OCI-LY1 (cell line): ENCODE measurements around the gene SRD5A1.
"Not testable (repeated sequence)": the region's sequence is repeated elsewhere in the genome, so short reads cannot be mapped to it uniquely, and the experiment has no call there.

ENCODE experiments used
- H2AFZ ChIP-seq: fragments of 200-600 bp; sonication (generic), shearing (Covaris generic); 2 replicates; pipeline ENCODE4 v1.6.0; 2014; ENCODE audit warnings: antibody characterized with exemption, mild to moderate bottlenecking, low read length
- H3F3A ChIP-seq: fragments of 200-600 bp; sonication (generic), shearing (Covaris generic); 2 replicates; pipeline ENCODE4 v1.6.0; 2014; ENCODE audit warnings: mild to moderate bottlenecking, antibody characterized with exemption, low read length, moderate library complexity; ENCODE audit not compliant: insufficient read depth
- H3K27ac ChIP-seq: fragments of 200-600 bp; sonication (generic); 2 replicates; pipeline ENCODE4 v1.5.1; 2014; ENCODE audit warnings: low read length, mixed run types, mild to moderate bottlenecking, low read depth; ENCODE audit not compliant: poor library complexity, severe bottlenecking
- H3K27me3 ChIP-seq: fragments of 200-600 bp; sonication (generic); 2 replicates; pipeline ENCODE4 v1.6.0; 2014; ENCODE audit warnings: antibody characterized with exemption, mild to moderate bottlenecking, low read length, moderate library complexity; ENCODE audit not compliant: insufficient read depth
- H3K36me3 ChIP-seq: fragments of 200-600 bp; sonication (generic); 2 replicates; pipeline ENCODE4 v1.6.1; 2014; ENCODE audit warnings: mild to moderate bottlenecking, antibody characterized with exemption, low read length, moderate library complexity, mixed read lengths; ENCODE audit not compliant: insufficient read depth
- H3K4me1 ChIP-seq: fragments of 200-600 bp; sonication (generic); 2 replicates; pipeline ENCODE4 v1.5.1; 2014; ENCODE audit warnings: mild to moderate bottlenecking, low read length, moderate library complexity; ENCODE audit not compliant: insufficient read depth, severe bottlenecking
- H3K4me2 ChIP-seq: fragments of 200-600 bp; sonication (generic), shearing (Covaris generic); 2 replicates; pipeline ENCODE4 v1.6.1; 2014; ENCODE audit warnings: low read length
- H3K4me3 ChIP-seq: fragments of 200-600 bp; sonication (generic); 2 replicates; pipeline ENCODE4 v1.5.1; 2014; ENCODE audit warnings: low read length, low read depth, mild to moderate bottlenecking, mixed read lengths; ENCODE audit not compliant: poor library complexity, severe bottlenecking
- H3K79me2 ChIP-seq: fragments of 200-600 bp; shearing (Covaris generic); 2 replicates; pipeline ENCODE4 v1.6.1; 2016; ENCODE audit warnings: mixed run types, low read length, mixed read lengths; ENCODE audit not compliant: insufficient read depth
- H3K9ac ChIP-seq: fragments of 200-600 bp; sonication (generic), shearing (Covaris generic); 2 replicates; pipeline ENCODE4 v1.6.1; 2014; ENCODE audit warnings: mild to moderate bottlenecking, low read length, mixed read lengths
- H3K9me2 ChIP-seq: fragments of 200-600 bp; sonication (generic), shearing (Covaris generic); 2 replicates; pipeline ENCODE4 v1.6.1; 2014; ENCODE audit warnings: low read depth, mild to moderate bottlenecking, low read length, mixed read lengths
- H3K9me3 ChIP-seq: fragments of 200-600 bp; shearing (Covaris generic); 2 replicates; pipeline ENCODE4 v1.6.1; 2014; ENCODE audit warnings: low read length, mixed read lengths
- H4K20me1 ChIP-seq: fragments of 200-600 bp; sonication (generic), shearing (Covaris generic); 2 replicates; pipeline ENCODE4 v1.6.0; 2016; ENCODE audit warnings: mild to moderate bottlenecking, low read length; ENCODE audit not compliant: insufficient read depth
- CTCF ChIP-seq: fragments of 200-600 bp; sonication (generic), shearing (Covaris generic); IDR thresholded peaks from 2 replicates; pipeline ENCODE4 v1.5.1; 2017; ENCODE audit warnings: mild to moderate bottlenecking, antibody characterized with exemption, low read length, moderate library complexity, mixed read lengths
- EZH2 ChIP-seq: fragments of 200-600 bp; sonication (generic), shearing (Covaris generic); IDR thresholded peaks from 2 replicates; pipeline ENCODE4 v1.8.0; 2017; ENCODE audit warnings: borderline replicate concordance, mixed run types, mild to moderate bottlenecking, antibody characterized with exemption, low read length, moderate library complexity, mixed read lengths

SRD5A1 gene

GRCh38 chr5:6667648-6668047 lies 34.4 kb downstream of the SRD5A1 start:
- Histone ChIP-seq H3K79me2 (no peaks in the 10 kb centered on the region), H3F3A (no peaks in the 10 kb centered on the region), H2AFZ (no peak overlapping the region), H3K9me3 (no peaks in the 10 kb centered on the region), H3K9ac (no peak overlapping the region), H3K27me3 (no peaks in the 10 kb centered on the region), H3K4me3 (no peak overlapping the region), H3K4me1 (peaks cover 14% of the 10 kb centered on the region), H3K27ac (no peak overlapping the region), H3K9me2 (no peaks in the 10 kb centered on the region), H3K4me2 (no peak overlapping the region), H3K36me3 (peaks cover 27% of the 10 kb centered on the region), H4K20me1 (no peaks in the 10 kb centered on the region)
- no peak for TF ChIP-seq EZH2
- no peak for TF ChIP-seq CTCF

GRCh38 chr5:6668717-6669116 lies 35.5 kb downstream of the SRD5A1 start:
- not testable (repeated sequence) for H3K9ac ChIP-seq, H3K27me3 ChIP-seq, H3F3A ChIP-seq, H3K27ac ChIP-seq, H3K79me2 ChIP-seq, H2AFZ ChIP-seq, H3K4me3 ChIP-seq, H4K20me1 ChIP-seq, H3K9me3 ChIP-seq, H3K9me2 ChIP-seq, H3K4me2 ChIP-seq
- H3K36me3 ChIP-seq, result peaks cover 26% of the 10 kb centered on the region
- H3K4me1 ChIP-seq, result peaks cover 14% of the 10 kb centered on the region

- no peaks in the 10 kb centered on the region for H3K4me1 ChIP-seq
- H2AFZ ChIP-seq, result no peak overlapping the region
- H3K4me3 ChIP-seq, result no peak overlapping the region
- TF ChIP-seq EZH2, result no peak
- TF ChIP-seq CTCF, result no peak
- no peaks in the 10 kb centered on the region for H3K9me2 ChIP-seq
- no peaks in the 10 kb centered on the region for H3K9me3 ChIP-seq
- no peak overlapping the region for H3K27ac ChIP-seq
- H3K4me2 ChIP-seq, result no peak overlapping the region
- no peaks in the 10 kb centered on the region for H4K20me1 ChIP-seq
- no peaks in the 10 kb centered on the region for H3F3A ChIP-seq
- no peak overlapping the region for H3K9ac ChIP-seq
- H3K27me3 ChIP-seq, result no peaks in the 10 kb centered on the region
- H3K36me3 ChIP-seq, result peaks cover 15% of the 10 kb centered on the region
- H3K79me2 ChIP-seq, result no peaks in the 10 kb centered on the region
Measured at GRCh38 chr5:6673031-6673430, 39.8 kb downstream of the SRD5A1 start.

- Histone ChIP-seq H3K9ac (no peak overlapping the region), H3K4me1 (no peaks in the 10 kb centered on the region), H3K4me2 (no peak overlapping the region), H2AFZ (no peak overlapping the region), H3K79me2 (no peaks in the 10 kb centered on the region), H3K27ac (no peak overlapping the region), H3F3A (no peaks in the 10 kb centered on the region), H3K27me3 (no peaks in the 10 kb centered on the region), H3K9me2 (no peaks in the 10 kb centered on the region), H3K4me3 (no peak overlapping the region), H3K9me3 (no peaks in the 10 kb centered on the region), H4K20me1 (no peaks in the 10 kb centered on the region), H3K36me3 (peaks cover 15% of the 10 kb centered on the region)
- TF ChIP-seq EZH2 (no peak), CTCF (no peak)
Measured at GRCh38 chr5:6673963-6674362, 40.7 kb downstream of the SRD5A1 start.
